GM21447 (cell line): ENCODE results near the gene GOLGA6L2.
"Not testable (repeated sequence)": the region's sequence is repeated elsewhere in the genome, so short reads cannot be mapped to it uniquely, and the experiment has no call there.

Experiments
- ATAC-seq: cut with Tn5 transposase; IDR thresholded peaks from one replicate; pipeline ENCODE4 v1.9.1; 2021; ENCODE audit not compliant: unreplicated experiment

GOLGA6L2 gene

DNA sequence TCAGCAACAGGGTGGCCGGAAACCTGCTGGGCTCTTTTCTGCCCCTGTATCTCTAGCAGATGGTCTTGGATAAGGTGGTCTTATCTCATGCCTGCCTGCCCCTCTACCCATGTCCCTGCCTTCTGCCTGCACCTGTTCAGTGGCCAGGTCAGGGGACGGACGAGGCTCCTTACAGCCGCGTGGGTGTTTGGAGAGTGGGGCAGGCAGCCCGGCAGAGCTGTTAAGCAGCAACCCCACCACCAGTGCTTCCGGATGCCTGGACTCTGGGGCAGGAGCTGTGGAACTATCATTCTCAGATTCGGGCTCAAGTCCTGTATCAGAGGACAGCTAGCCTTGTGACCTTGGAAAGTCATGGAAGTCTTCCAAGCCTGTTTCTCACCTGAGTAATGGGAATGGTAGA is 21.7 kb downstream of the GOLGA6L2 start:
- not testable (repeated sequence) for ATAC-seq

DNA sequence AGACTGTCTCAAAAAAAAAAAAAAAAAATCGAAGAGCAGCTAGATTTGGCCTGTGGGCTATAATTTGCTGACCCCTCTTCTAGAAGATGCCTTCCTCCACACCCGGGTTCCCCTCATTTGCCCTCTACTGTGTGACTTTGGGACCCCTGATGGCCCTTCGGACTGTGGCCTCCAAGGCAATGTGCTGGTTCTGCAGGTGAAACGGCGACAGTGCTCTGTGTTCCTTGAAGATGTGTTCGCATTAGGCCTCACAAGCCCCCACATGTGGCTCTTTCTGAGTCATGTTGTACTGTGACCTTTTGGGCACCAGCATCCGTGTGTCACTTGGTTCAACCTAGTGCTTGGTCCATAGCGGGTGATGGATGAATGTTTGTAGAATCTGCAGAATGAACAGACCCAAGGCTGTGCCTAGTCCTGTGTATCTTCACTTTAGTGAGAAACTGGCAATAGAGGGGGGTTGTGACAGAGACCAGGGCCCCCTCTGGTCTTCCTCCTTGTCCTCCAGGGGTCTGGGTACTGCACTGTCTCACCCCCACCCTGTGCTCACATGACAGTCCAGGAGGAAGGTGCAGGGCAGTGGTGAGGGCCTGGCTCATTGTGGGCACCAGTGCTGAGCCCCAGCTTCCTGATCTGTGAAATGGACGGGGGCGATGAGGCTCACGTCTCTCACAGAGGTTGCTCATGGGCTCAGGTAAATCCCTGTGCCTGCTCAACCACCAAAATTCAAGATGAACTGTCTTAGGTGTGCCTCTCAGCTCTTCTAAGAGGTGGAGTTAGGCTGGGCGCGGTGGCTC is 22.7 kb downstream of the GOLGA6L2 start:
- ATAC-seq = no peak

DNA sequence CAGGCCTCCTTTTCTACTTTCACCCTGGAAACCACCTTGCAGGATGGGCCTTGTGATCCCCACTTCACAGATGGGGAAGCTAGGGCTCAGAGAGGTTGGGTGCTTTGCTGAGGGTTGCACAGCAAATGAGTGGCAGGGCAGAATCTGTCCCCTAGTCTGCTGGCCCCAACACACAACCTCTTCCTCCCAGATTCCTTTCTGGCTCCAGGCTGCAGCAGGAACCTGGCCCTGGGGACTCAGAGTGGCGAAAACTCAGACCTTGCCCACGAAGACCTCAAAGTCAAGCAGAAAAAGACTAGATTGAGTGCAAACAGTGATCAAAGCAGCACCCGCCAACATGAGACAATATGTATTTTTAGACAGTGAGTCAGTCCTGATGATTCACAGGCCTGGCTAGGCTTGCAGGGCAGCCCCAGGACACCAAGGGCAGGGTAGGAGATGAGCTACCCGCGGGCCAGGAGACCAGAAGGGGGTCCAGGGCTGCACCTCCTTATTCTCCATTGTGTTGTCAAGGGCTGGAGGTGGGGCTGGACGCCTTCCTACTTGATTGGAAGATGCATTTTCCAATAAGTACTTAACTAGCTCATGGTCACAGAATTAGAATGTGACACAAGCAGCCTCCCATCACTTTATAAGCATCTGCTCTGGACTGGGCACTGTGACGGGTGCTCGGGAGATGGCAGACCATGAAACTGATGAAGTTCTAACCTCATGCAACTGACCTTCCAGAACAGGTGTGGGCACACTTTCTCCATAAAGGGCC is 23.9 kb downstream of the GOLGA6L2 start:
- no peak for ATAC-seq

DNA sequence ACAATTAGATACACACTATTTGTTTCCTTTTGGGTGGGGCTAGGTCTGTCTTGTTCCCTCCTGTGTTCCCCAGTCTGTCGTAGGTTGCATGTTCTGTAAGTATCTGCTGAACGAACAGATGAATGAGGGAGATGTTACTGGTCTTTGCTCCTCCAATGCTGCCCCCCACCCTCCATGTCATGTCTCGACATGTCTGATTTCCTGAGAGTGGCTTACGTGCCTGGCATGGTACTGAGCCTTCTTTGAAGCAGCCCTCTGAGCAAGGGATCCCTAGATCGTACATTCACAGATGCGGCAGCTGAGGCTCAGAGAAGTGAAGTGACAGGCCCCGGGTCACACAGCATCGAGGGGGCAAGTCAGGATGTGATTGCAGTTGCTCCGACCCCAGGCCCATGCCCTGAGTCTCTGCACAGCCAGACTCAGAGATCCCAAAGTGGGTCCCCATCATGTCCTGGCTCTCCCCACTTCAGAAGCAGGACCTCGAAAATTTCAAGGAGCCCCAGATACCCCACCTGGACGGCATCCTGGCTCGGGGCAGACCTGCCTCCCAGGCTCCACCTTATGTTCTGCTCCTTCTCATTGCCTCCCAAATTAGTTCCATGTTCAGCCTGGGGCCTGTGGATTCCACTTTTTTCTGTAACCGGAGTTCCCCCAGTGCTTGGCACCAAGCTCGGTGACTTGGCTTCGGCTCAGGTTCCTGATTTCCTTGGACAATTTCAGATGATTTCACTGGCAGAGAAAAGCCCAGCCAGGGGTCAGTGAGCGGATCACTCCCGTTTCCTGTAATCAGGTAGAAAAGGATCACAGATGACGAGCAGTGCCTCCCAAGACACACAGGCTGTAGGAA is 24.7 kb downstream of the GOLGA6L2 start:
- ATAC-seq = no peak

GRCh38 chr15:23420806-23421575 is 26.1 kb downstream of the GOLGA6L2 start:
- no peak for ATAC-seq

GRCh38 chr15:23416349-23417276 is 30.4 kb downstream of the GOLGA6L2 start:
- ATAC-seq = no peak

GRCh38 chr15:23415866-23416265 is 31.2 kb downstream of the GOLGA6L2 start:
- ATAC-seq = not testable (repeated sequence)

GRCh38 chr15:23415321-23415865 is 31.6 kb downstream of the GOLGA6L2 start:
- no peak for ATAC-seq

GRCh38 chr15:23412881-23413600 is 34.0 kb downstream of the GOLGA6L2 start:
- not testable (repeated sequence) for ATAC-seq

- ATAC-seq = no peak
Observed at GRCh38 chr15:23411841-23412240, 35.2 kb downstream of the GOLGA6L2 start.

DNA sequence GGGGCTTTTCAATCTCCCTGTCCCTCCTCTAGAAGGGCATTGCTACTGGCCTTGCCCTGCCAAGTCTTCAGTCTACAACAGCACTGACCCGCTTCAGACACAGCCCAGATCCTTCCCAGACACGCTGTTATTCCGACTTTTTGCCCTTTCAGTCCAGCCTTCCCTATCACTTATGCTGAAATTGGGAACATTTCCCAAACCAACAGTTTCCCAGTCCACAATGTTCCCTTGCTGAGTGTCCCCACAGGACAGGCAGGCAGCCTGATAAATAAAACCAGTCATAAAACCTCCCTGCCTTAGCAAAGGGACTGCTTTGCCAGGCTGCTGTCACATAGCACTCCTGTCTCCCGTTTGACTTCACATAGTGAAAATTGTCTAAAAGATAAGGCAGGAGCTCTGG is 43.5 kb downstream of the GOLGA6L2 start:
- ATAC-seq = no peak

GRCh38 chr15:23402544-23402943 is 44.5 kb downstream of the GOLGA6L2 start:
- no peak for ATAC-seq

DNA sequence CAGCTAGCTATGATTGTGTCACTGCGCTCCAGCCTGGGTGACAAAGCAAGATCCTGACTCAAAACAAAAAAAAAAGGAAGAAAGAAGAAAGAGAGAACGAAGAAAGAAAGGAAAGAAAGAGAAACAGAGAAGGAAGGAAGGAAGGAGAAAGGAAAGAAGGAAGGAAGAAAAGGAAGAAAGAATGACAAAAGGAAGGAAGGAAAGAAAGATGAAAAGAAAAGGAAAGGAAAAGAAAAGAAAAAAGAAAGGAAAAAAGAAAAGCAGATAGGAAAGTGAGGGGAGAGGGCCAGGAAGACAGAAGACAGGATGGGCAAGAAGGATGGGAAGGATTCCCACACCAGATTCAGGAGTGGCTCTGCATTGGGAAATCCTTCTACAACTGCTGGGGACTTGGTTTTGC is 44.9 kb downstream of the GOLGA6L2 start:
- no peak for ATAC-seq

DNA sequence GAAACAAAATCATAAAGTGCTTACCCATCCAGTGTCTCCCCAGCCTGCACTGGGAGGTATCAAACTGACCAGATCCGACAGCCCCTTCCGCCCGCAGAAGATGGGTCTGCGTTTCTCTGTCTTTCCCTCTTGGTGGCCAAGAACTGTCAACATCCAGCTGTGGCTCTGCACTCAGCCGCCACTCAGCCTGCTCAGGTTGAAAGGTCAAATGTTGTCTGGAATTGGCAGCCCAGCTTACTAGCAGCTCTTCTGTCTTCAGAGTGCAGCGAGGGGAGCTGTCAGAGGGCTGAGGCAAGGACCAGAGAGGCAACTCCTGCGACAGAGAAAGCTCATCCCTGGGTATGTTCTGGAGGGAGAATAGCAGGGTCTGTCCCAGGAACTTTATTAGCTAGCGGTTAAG is 45.4 kb downstream of the GOLGA6L2 start:
- ATAC-seq = no peak

- ATAC-seq = not testable (repeated sequence)
Observed at GRCh38 chr15:23399207-23399606, 47.8 kb downstream of the GOLGA6L2 start.

DNA sequence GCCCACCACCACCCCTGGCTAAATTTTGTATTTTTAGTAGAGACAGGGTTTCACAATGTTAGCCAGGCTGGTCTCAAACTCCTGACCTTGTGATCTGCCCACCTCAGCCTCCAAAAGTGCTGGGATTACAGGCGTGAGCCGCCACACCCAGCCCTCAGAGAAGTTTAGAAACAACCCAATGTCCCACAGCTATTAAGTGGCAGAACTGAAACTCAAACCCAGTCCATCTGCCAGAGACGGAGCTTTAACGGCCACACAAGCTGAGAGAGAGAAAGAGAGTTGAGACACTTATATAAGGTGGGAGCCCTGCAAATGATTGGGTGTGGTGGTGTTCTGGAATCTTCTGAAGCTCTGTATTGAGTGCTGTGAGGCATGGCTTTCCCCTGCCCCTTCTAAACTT is 48.7 kb downstream of the GOLGA6L2 start:
- ATAC-seq = not testable (repeated sequence)

DNA sequence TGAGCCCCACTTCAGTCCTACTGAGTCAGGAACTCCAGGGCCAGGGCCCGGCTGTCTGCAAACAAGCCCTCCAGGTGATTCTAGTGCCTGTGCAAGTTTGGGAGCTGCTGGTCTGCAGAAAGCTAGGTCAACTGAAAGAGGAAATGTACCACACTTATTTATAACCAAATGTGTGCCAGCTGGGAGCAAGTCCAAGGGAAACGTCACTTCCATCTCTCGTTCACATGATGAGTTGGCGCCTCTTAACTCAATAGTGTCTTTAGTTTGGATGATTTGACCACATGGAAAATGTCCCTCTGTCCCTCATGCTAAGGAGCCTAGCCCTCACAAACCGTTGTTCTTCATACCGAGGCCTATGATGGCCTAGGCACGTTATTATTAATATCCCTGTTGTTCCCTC is 49.3 kb downstream of the GOLGA6L2 start:
- no peak for ATAC-seq

- no peak for ATAC-seq
Observed at GRCh38 chr15:23395832-23396231, 51.2 kb downstream of the GOLGA6L2 start.
